PFSK-1 (cell line): ENCODE results near the gene NPL.

Experiments used
- POLR2AphosphoS5 ChIP-seq: IDR thresholded peaks from 2 replicates; pipeline ENCODE4 v1.6.1; 2012; ENCODE audit warnings: low read depth, mild to moderate bottlenecking, control low read depth, low read length, moderate library complexity
- TF ChIP-seq, protein P1 (sequence below), 2 experiments: IDR thresholded peaks; 2 replicates each; pipeline versions ENCODE4 v1.6.1 to v1.8.0; 2011 to 2012; ENCODE audit warnings: low read depth in 2 of 2, low read length in 2 of 2, control low read depth in 1 of 2, inconsistent platforms in 1 of 2, mild to moderate bottlenecking in 1 of 2, moderate library complexity in 1 of 2; ENCODE audit not compliant: insufficient read depth in 1 of 2

- TF ChIP-seq, protein P1, sequence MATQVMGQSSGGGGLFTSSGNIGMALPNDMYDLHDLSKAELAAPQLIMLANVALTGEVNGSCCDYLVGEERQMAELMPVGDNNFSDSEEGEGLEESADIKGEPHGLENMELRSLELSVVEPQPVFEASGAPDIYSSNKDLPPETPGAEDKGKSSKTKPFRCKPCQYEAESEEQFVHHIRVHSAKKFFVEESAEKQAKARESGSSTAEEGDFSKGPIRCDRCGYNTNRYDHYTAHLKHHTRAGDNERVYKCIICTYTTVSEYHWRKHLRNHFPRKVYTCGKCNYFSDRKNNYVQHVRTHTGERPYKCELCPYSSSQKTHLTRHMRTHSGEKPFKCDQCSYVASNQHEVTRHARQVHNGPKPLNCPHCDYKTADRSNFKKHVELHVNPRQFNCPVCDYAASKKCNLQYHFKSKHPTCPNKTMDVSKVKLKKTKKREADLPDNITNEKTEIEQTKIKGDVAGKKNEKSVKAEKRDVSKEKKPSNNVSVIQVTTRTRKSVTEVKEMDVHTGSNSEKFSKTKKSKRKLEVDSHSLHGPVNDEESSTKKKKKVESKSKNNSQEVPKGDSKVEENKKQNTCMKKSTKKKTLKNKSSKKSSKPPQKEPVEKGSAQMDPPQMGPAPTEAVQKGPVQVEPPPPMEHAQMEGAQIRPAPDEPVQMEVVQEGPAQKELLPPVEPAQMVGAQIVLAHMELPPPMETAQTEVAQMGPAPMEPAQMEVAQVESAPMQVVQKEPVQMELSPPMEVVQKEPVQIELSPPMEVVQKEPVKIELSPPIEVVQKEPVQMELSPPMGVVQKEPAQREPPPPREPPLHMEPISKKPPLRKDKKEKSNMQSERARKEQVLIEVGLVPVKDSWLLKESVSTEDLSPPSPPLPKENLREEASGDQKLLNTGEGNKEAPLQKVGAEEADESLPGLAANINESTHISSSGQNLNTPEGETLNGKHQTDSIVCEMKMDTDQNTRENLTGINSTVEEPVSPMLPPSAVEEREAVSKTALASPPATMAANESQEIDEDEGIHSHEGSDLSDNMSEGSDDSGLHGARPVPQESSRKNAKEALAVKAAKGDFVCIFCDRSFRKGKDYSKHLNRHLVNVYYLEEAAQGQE (IDR thresholded peaks at IDR 0.05; ENCODE audit: insufficient read depth in 1 of 2, low read depth in 2 of 2, low read length in 2 of 2) = no peak
- TF ChIP-seq POLR2AphosphoS5 = no peak
Measured at GRCh38 chr1:182833271-182833670, 43.7 kb downstream of the NPL start.
